NCI-H2081 treated with DMSO at 0.1 percent for 48 hours (cell line): Measurements from ENCODE around the gene NCAPH2.

Experiments used
- DNase-seq: peaks from one replicate; lab custom pipeline; 2025; lab: John Stamatoyannopoulos, UW

NCAPH2 gene

DNA sequence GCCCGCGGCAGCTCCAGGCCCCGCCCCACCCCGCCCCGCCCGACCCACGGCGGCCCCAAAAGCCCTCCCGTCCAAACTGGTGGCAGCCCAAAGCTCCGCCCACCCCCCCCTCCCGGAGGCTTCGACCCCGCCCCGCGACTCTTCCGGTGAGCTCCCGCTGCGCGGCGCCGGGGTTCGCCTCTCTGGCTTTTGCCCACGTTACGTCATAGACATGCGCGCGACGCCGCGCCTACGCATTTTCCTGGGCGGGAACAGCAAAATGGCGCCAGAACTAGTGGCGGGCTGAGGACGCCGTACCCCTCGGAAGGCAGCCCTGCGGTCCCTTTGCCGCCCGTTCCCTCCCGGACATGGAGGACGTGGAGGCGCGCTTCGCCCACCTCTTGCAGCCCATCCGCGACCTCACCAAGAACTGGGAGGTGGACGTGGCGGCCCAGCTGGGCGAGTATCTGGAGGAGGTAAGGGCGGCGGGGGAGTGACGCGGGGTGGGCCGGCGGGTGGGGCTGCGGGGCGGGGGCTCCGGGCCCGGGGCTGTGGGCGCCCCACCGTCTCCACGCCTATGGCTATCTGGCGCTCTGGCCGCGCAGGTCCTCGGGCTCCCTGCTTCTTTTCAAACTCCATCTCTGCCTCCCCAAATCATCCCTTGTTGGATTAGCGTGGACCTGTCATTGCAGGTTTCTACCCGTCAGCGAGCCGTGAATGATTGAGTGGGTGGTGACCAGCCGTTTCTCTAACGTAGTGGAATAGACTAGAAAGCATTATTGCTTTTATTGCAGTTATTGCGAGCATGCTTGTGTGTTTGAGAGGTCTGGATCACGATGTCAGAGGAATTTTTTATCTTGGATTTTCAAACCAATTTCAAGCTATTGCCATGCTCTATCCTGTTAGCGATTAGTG is at the start of gene NCAPH2:
Gene NCAPH2, plus strand, starts transcription at position 234 of the 894 bp plus-strand sequence. Its CDS starts 114 bp downstream, at position 348.
- DNase-seq = peak; percentile 36

GRCh38 chr22:50459016-50459415 is 49.0 kb upstream of the NCAPH2 start:
- no peak for DNase-seq

GRCh38 chr22:50459496-50460140 is 48.4 kb upstream of the NCAPH2 start:
- no peak for DNase-seq

DNA sequence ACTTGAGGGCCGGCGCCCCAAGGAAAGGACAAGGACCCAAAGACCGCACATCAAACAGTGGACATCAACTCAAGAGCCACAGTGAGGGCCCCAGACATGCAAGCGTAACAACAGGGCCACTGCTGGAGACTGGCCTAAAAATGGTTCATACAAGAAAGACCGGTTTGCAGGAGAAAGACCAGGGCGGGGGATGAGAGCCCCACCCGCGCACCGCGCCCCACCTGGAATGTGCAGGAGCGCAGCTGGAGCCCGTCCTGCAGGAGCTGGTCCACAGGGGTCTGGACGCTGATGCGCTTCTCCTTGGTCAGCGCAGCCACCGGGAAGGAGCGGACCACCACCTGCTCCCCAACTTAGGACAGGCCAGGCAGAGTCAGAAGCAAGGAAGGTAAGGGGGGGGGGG is 47.1 kb upstream of the NCAPH2 start:
- DNase-seq = no peak

- DNase-seq = no peak
Measured at GRCh38 chr22:50461536-50461935, 46.5 kb upstream of the NCAPH2 start.

- DNase-seq = no peak
Measured at GRCh38 chr22:50461979-50462540, 46.0 kb upstream of the NCAPH2 start.

- DNase-seq = no peak
Measured at GRCh38 chr22:50463188-50463900, 44.7 kb upstream of the NCAPH2 start.

DNA sequence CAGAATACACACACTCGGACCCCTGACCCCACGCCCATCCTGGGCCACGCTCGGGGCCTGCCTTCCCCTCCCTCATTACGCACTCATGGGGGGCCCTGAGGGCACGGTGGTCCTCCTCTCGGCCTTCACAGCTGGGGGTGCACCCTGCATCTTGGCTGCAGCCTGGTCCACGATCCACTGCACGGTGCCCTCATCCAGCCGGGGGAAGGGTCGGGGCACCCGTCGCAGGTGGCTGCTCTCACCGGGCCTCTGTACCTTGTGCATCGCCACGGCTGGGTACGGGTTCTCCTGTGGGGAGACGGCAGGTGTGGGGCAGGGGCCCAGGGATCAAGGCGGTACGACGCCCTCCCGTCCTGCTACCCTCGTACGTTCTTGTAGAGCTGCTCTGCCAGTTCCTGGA is 43.6 kb upstream of the NCAPH2 start:
- DNase-seq = no peak

GRCh38 chr22:50465066-50465930 is 42.7 kb upstream of the NCAPH2 start:
- no peak for DNase-seq

- no peak for DNase-seq
Measured at GRCh38 chr22:50467341-50467740, 40.7 kb upstream of the NCAPH2 start.

GRCh38 chr22:50467773-50468440 is 40.1 kb upstream of the NCAPH2 start:
- no peak for DNase-seq

GRCh38 chr22:50468626-50469025 is 39.4 kb upstream of the NCAPH2 start:
- no peak for DNase-seq

- no peak for DNase-seq
Measured at GRCh38 chr22:50469377-50470305, 38.4 kb upstream of the NCAPH2 start.

- DNase-seq = no peak
Measured at GRCh38 chr22:50470491-50470890, 37.5 kb upstream of the NCAPH2 start.

DNA sequence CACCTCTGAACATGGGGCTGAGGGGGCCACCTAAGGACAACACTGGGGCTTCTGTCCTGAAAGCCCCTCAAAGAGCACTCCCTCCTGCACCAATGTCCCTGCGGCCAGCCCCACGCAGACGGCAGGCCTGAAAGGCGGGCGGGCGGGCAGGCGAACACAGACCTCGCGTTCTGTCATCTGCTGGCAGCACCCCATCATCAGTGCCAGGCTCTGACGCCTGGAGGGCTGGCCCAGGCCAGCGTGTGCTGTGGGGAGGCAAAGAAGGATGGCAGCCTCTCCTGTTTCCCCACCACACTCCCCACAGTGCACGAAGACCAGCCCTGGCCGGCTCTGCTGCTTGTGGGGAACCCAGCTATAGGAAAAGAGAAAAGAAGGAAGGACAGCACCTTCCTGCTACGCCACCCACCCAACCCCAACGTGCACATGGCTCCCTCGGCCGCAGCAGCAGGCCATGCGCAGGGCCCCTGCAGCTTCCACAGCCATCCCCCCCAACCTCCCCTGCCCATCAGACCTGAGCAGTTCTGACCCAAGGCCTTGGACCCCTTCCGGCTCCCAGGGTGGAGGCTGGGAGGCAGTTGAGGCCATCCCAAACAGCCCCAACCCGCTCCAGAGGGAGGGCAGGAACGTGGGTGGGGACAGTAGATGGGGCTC is 36.7 kb upstream of the NCAPH2 start:
- DNase-seq = no peak

- DNase-seq = no peak
Measured at GRCh38 chr22:50471962-50472361, 36.1 kb upstream of the NCAPH2 start.

DNA sequence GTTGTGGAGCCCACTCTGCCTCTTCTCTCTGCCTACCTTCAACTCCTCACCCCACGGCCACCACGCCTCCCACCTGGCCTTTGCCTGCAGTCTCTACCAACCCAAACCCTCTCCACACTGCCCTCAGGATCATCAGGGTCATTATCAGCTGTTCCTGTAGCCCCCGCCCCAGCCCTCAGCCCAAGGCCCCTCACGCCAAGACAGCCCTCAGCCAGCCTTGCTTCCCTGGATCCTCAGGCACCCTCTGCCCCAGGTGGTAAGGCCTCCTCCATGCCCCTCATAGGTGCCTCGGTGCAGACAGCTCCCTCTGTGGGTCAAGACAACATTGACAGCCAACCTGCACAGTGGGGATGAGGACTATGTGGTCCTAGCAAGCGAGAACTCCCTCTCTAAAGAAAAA is 34.9 kb upstream of the NCAPH2 start:
- DNase-seq = no peak

DNA sequence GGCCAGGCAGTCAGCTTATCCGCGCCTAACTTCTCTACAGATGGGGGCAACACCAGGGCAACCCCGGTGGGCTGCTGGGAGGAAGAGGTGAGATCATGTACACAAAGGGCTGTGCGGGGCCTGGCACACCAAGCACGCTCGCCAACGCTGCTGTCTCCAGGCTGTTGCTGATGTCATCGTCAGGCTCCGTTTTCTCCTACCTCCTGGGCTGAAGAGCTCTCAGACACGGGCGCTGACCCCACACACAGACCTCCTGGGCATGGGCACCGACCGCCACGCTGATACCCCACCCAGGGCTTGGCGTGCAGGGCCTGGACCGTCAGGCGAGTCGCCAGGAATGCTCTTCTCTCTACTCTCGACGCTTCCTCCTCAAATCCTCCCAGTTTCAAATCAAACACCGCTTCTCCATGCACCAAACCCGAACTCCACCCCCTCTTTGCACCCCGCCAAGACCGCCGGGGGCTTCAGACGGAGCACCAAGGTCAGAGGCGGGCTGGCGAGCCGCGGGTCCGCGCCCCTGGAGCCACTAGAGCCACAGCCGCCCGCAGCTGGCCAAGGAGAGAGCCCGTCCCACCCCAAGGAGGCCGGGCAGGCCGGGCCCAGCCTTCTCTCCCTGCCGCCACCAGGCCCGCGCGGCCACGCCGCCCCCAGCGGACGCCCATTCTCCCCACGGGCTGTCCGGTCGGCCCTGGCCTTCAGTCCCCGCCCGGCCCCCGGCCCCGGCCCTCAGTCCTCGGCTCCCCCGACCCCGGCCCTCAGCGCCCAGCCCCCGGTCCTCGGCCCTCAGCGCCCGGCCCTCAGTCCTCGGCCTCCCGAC is 34.0 kb upstream of the NCAPH2 start:
- DNase-seq = no peak
